NCI-H2196 treated with DMSO at 0.1 percent for 48 hours (cell line): ENCODE data around the gene OSBPL6.
"Not testable (repeated sequence)": the region's sequence is repeated elsewhere in the genome, so short reads cannot be mapped to it uniquely, and the experiment has no call there.

Experiments used
- DNase-seq: peaks from one replicate; lab custom pipeline; 2025; ENCODE audit not compliant: unreplicated experiment; lab: John Stamatoyannopoulos, UW

The OSBPL6 gene

GRCh38 chr2:178394859-178395258 lies 200.5 kb downstream of the OSBPL6 start:
- DNase-seq, result no peak

DNA sequence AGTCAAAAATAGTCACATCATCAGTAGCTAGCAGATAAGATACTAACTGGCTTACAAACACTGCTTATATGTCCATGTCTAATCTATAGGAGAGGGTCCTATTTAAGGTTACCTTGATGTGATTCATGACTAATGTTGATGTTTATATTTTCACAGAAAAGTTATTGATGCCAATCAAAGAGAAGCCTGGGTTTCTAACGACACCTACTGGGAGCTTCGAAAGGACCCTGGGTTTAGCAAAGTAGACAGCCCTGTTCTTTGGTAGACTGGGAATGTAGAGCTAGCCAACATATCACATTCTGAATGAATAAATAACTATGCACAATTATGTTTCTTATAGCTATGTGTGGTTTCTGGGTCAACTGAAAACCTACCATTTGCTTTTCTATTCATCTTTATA lies 201.0 kb downstream of the OSBPL6 start:
- DNase-seq, result no peak

GRCh38 chr2:178395941-178396570 lies 201.7 kb downstream of the OSBPL6 start:
- DNase-seq, result no peak

DNA sequence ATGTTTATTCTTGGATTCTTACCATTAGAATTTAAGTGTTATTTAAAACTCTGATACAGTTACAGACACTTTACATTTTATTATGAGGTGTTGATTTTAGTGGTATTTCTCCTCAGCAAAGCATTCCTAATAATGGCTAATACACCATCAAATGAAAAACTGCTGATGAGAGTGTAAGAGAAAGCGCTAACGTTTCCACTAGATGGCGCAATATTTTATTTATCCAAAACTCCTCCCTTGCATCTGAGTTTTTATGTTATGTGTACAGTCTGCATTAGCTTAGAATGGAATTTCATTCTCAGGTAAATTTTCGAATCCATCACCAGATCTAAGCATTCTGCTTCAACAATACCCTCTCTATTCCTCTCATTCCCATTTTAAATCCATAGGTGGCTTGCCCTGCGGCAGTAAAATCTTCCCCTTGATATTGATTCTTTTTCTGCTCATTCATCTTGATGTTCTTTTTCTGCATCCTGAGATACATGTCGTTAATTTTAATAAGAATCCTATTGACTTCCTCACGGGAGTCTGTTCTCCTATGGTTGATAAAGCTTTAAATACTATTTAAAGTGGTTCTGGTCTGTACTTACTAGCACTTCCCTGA lies 202.8 kb downstream of the OSBPL6 start:
- peak; percentile 18 for DNase-seq

DNA sequence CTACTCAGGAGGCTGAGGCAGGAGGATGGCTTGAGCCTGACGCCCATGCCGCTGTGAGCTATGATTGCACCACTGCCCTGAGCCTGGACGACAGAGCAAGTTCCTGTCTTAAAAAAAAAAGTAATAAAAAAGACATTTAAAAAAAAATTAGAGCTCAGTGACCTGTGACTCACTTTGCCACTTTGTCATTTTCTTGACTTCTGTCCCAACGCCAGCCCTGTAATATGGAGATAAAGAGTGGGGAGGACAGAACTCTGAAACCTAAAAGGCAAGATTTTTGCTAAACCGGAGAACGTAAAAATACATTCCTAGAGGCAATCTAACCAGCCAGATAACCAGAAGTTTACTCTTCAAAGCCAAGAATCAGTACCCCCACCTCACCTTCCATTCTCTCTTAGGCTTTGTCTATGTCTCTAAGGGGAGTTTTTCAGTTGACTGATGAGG lies 207.7 kb downstream of the OSBPL6 start:
- no peak for DNase-seq

- no peak for DNase-seq
These were observed 209.5 kb downstream of the OSBPL6 start for GRCh38 chr2:178403671-178404306.

- peak; percentile 17 for DNase-seq
These were observed 210.1 kb downstream of the OSBPL6 start for GRCh38 chr2:178404368-178404767.

GRCh38 chr2:178409261-178409660 lies 214.9 kb downstream of the OSBPL6 start:
- DNase-seq, result no peak

GRCh38 chr2:178412047-178412446 lies 217.7 kb downstream of the OSBPL6 start:
- no peak for DNase-seq

DNA sequence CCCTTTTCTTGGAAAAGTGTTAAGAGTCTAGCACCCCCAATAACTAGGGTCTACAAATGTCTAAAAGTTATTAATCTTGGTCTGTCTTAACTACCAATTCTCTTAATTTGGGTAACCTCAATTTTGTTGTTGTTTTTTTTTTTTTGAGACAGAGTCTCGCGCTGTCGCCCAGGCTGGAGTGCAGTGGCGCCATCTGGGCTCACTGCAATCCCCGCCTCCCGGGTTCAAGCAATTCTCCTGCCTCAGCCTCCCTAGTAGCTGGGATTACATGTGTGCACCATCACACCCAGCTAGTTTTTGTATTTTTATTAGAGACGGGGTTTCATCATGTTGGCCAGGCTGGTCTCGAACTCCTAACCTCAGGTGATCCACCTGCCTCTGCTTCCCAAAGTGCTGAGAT lies 218.1 kb downstream of the OSBPL6 start:
- not testable (repeated sequence) for DNase-seq

GRCh38 chr2:178413472-178414265 lies 219.4 kb downstream of the OSBPL6 start:
- peak; percentile 49 for DNase-seq

GRCh38 chr2:178414266-178415247 lies 220.2 kb downstream of the OSBPL6 start:
- peak; percentile 82 for DNase-seq

DNA sequence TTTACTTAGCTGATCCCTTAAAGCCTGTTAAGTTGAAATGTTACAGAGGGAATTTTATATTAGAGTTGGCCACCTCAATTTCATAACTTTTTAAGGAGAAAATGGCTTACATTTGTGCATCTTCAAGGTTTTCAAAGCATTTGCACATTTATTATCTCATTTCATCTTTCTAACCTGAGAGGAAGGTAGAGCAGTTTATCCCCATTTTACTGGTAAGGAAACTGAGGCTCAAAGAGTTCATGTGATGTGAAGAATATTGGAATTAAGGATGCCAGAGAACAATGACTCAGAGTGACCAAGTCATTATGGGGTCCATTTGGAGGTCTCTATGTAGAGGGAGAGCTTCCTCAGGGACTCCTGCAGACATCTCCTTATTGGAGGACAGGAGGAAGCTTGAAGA lies 221.7 kb downstream of the OSBPL6 start:
- no peak for DNase-seq

- DNase-seq, result no peak
These were observed 223.6 kb downstream of the OSBPL6 start for GRCh38 chr2:178417916-178418315.

- DNase-seq, result no peak
These were observed 224.1 kb downstream of the OSBPL6 start for GRCh38 chr2:178418426-178418825.

DNA sequence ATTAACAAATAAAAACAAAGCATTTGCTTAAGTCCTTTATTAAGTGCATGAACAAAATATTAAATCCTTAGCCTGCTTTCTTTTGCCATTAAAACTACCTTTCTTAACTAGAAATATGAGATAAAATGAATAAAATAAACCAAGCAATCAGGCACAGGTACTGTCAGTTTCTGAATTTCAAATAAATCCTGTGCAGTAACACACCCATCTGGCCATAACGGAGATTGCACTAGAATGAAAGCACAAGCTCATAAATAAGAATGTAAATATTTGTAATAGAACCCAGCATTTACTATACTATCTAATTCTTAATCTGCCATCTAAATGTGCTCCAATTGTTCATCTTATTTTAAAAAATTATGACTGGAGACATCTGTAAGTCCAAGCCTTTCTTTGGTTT lies 224.8 kb downstream of the OSBPL6 start:
- peak; percentile 24 for DNase-seq

DNA sequence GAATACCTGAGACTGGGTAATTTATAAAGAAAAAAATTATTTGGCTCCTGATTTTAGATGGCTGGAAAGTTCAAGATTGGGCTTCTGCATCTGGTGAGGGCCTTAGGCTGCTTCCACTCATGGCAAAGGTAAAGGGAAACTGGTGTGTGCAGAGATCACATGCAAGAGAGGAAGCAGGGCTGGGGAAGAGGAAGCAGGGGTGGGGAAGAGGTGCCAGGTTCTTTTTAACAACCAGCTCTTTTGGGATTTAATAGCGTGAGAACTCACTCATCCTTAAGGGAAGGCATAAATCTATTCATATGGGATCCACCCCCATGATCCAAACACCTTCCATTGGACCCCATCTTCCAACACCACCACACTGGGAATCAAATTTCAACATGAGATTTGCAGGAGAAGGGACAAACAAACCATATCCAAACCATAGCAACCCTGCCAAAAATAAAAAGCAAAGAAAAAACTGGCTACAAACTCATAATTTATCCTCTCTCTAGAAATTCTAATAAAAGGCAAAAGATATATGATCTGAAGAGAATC lies 226.2 kb downstream of the OSBPL6 start:
- no peak for DNase-seq

DNA sequence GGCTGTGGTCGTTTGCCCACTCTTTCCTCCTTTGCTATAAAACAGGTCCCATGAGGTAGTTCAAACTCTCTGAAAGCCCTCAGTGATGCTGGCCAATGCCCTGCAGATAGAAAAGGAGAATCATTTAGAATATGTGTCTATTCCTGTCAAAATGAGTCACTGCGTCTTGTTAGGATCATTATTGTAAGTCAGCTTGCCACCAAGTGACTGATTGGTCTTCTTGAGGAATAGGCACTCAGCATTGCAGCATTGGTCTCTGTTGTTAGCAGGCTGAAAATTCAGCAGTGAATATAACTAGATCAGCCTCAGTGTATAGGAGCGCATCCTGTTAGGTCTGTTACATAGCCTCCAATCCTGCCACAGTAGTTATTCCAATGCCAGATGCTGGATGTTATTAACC lies 227.8 kb downstream of the OSBPL6 start:
- DNase-seq, result no peak

DNA sequence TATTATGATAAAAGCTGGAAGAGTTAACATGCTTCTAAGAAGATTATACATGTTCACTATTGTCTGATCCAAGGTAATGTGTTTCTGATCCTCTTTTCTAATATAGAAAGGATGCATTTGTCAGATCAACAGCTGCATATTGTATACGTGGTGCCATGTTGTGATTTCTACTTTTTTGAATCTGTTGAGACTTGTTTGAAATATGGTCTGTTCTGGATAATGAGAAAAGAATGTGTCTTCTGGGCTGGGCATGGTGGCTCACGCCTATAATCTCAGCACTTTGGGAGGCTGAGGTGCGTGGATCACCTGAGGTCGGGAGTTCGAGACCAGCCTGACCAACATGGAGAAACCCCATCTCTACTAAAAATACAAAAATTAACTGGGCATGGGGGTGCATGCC lies 229.4 kb downstream of the OSBPL6 start:
- DNase-seq, result not testable (repeated sequence)

- DNase-seq, result no peak
These were observed 231.0 kb downstream of the OSBPL6 start for GRCh38 chr2:178425255-178425827.
